HG03045 (cell line): ENCODE results near the gene OR4D2.
A peak's percentile ranks its signal among the peaks of the same experiment; 100 is the strongest.

Experiments used
- ATAC-seq: cut with Tn5 transposase; IDR thresholded peaks from one replicate; pipeline ENCODE4 v1.9.1; 2021; ENCODE audit warnings: mild to moderate bottlenecking, moderate library complexity; ENCODE audit not compliant: unreplicated experiment

The OR4D2 gene

DNA sequence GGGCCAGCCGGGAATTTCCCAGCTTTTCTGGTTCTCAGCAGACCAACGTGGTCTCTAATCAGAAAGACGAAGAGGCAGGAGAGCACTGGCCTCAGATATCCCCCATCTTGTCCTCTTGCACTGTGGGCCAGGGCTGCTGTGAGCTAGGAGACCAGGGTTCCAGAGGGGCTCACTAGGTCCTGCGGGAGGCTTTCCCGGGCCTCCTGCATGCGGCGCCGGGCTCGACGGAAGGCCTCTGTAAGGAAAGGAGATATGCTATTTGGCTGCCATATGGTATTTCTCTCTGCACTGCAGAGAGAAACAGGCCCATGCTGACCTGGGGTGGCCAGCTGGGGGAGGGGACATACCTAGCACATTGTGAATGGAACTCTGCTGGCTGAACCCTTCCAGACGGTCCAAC lies 39.2 kb downstream of the OR4D2 start:
- no peak for ATAC-seq

DNA sequence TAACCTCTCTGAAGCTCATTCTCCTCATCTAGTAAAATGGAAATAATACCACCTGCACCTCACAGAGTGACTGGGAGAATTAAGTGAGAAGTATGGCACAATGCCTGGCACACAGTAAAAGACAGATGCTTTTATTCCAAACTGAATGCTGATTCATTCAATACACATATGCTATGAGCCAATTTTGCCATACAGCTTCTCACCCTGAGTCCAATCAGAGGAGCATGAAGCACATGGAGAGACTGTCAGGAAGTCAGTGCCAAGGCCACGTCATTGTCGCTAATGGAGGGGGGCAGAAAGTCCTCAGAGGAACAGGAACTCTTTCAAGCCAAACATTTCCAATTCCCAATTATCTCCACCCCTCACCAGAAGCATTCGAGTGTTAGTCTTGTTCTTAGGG lies 40.7 kb downstream of the OR4D2 start:
- no peak for ATAC-seq

DNA sequence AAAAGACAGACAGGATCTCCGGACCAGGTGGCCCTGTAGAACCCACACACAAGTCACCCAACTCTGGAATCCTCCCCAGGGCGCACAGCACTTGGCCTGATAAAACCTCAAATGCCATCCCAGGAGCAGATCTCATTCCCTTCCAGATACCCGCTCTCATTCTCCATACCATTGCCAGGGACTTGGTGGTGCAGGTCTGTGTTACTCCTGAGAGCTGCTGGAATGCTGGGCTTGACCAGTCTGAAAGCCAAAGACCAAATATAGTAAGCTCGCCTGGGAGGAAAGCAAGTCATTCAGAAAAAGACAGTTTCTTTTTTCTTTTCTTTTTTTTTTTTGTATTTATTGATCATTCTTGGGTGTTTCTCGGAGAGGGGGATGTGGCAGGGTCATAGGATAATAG lies 41.6 kb downstream of the OR4D2 start:
- no peak for ATAC-seq

DNA sequence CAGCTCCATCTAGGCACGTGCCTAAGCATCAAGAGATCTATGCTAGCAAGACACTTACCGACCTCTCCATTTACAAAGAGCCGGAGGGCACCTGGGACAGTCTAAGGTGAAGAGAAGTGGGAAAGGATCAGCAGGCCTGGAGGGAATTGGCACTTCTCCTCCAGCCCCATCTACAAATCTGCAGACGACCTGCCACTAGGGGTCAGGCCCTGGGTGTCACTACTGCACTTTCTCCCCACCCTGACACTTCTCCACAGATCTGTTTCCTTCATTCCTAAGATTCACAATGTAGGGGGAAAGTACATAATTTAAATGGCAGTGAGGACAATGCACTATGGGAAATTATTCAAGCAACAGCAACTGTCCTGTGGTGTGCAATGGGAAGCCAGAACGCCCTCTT lies 44.1 kb downstream of the OR4D2 start:
- no peak for ATAC-seq

DNA sequence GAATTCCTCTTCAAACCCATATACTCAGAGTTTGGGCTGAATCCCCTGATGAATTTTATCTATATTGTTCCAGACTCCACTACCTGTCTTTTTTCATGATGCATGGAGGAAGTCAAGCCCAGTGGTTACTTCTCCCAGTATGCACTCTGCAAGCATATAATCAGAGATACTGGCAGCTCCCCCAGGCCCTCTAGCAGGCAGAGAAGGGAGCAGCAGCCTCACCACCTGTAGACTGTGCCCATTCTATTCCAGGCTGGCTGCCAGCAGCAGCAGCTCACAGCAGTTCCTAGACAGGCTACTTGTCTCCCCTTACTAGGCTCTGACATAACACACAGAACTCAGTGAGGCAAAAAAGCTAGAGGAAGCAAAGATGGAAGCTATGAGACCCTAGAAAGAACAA lies 48.9 kb downstream of the OR4D2 start:
- no peak for ATAC-seq

DNA sequence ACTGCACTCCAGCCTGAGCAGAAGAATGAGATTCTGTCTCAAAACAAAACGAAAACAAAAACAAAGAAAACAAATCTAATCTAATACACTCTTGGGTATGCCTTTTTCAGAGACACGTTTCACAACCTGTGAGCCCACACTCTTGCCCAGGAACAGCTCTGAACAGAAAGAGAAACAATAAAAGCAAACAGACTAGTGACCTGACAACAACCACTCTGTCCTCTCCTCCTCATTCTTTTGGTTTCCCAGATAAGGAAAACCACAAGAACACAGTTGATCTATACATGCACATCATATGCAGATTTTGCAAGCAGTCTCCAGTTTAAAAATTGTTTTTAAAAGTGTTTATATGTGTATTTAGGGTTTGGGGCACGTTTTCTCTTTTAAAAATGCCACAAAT lies 51.0 kb downstream of the OR4D2 start:
- no peak for ATAC-seq

DNA sequence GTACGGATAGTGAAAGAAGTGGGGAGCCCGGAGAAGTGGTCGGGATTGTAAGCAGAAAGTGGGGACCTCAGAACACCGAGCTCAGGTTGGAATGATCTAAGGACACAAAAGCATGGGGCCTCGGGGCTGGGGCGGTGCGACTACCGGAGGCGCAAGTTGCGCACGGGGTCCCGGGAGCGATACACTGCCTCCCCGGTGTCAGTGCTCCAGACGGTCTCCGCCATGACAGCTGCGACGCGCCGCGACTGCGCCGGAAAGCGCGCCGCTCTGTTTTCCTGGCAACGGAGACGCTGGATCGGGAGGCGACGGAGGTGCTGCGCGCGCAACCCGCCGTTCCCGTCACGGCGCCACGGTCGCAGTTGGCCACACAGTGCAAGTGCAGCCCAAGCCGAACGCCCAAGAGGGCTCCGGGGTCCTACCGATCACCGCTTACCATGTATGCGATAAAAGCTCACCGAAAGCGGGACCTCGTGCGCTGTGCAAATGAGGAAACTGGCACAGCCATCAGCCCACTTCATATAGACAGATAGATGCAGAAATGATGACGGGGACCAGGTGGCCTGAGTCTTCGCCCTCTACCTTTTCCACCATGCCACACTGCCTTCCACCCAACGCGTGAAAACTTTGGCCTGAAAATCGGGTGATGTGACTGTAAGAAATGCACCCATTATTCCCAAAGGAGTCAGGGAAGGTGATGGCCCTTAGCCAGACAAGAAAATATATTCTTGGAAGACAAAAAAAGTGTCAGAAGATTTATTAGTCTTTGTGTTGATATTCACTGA lies 52.4 kb downstream of the OR4D2 start, which contains the start of gene MKS1:
MKS1 (minus strand) TSS at position 249 of the 782 bp plus-strand sequence; CDS start at position 224, 25 bp downstream.
- ATAC-seq: peak; percentile 93

DNA sequence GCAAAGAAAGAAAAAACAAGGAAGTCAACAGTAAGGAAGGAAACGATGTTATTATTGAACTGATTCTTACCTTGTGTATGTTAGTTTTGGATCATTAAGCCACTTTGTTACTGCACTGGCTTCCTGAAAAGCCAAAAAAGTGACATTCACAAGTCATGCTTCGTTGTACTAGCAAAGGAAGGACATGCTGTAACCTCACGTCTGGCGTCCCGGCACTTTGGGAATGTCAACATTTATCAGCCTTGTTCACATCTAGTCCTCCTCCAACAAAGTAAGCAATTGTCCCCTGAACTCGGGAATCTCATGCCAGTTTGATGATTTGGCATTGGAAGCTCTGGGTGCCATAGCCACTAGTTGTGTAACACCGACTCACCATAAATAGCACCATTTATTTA lies 53.0 kb downstream of the OR4D2 start:
- ATAC-seq: no peak
